ENCODE measurements around the gene MCM6.
A peak's percentile ranks its signal among the peaks of the same experiment; 100 is the strongest.
"Not testable (repeated sequence)": the region's sequence is repeated elsewhere in the genome, so short reads cannot be mapped to it uniquely, and the experiment has no call there.

The MCM6 gene

GRCh38 chr2:135876066-135876711 is at the start of gene MCM6:
MCM6 (minus strand) TSS chr2:135876443; CDS start chr2:135876365, 78 bp downstream.
- DNase-seq, result peak; percentile 98

- DNase-seq, result no peak
Observed at GRCh38 chr2:135925571-135925970, 49.3 kb upstream of the MCM6 start.

- no peak for DNase-seq
Observed at GRCh38 chr2:135916207-135916606, 40.0 kb upstream of the MCM6 start.

GRCh38 chr2:135914485-135914884 is 38.2 kb upstream of the MCM6 start:
- no peak for DNase-seq

GRCh38 chr2:135913727-135914365 is 37.6 kb upstream of the MCM6 start:
- peak; percentile 9 for DNase-seq

- no peak for DNase-seq
Observed at GRCh38 chr2:135909976-135910375, 33.7 kb upstream of the MCM6 start.

GRCh38 chr2:135905679-135906078 is 29.4 kb upstream of the MCM6 start:
- no peak for DNase-seq

- DNase-seq, result no peak
Observed at GRCh38 chr2:135904341-135904989, 28.2 kb upstream of the MCM6 start.

- DNase-seq, result no peak
Observed at GRCh38 chr2:135903650-135904049, 27.4 kb upstream of the MCM6 start.

GRCh38 chr2:135899567-135899966 is 23.3 kb upstream of the MCM6 start:
- no peak for DNase-seq

- DNase-seq, result no peak
Observed at GRCh38 chr2:135898234-135898786, 22.1 kb upstream of the MCM6 start.

- DNase-seq, result no peak
Observed at GRCh38 chr2:135894930-135895329, 18.7 kb upstream of the MCM6 start.

- no peak for DNase-seq
Observed at GRCh38 chr2:135893374-135893794, 17.1 kb upstream of the MCM6 start.

- DNase-seq, result no peak
Observed at GRCh38 chr2:135890835-135891234, 14.6 kb upstream of the MCM6 start.

GRCh38 chr2:135890149-135890548 is 13.9 kb upstream of the MCM6 start:
- DNase-seq, result no peak

GRCh38 chr2:135888587-135888986 is 12.3 kb upstream of the MCM6 start:
- DNase-seq, result not testable (repeated sequence)

GRCh38 chr2:135885709-135886108 is 9.5 kb upstream of the MCM6 start:
- DNase-seq, result no peak

GRCh38 chr2:135882415-135882814 is 6.2 kb upstream of the MCM6 start:
- DNase-seq, result no peak

GRCh38 chr2:135876770-135877169 is 527 bp upstream of the MCM6 start:
- DNase-seq, result not testable (repeated sequence)

GRCh38 chr2:135875491-135876065 is 665 bp downstream of the MCM6 start:
- DNase-seq, result peak; percentile 62

- DNase-seq, result no peak
Observed at GRCh38 chr2:135874777-135875365, 1.4 kb downstream of the MCM6 start.

- no peak for DNase-seq
Observed at GRCh38 chr2:135870571-135870970, 5.7 kb downstream of the MCM6 start.

- DNase-seq, result no peak
Observed at GRCh38 chr2:135863233-135863632, 13.0 kb downstream of the MCM6 start.
